GM21723 (cell line): Measurements from ENCODE around the gene THTPA.

Experiments
- ATAC-seq: cut with Tn5 transposase; IDR thresholded peaks from one replicate; pipeline ENCODE4 v1.9.1; 2021; ENCODE audit warnings: mild to moderate bottlenecking, moderate library complexity; ENCODE audit not compliant: unreplicated experiment

The THTPA gene, protein sequence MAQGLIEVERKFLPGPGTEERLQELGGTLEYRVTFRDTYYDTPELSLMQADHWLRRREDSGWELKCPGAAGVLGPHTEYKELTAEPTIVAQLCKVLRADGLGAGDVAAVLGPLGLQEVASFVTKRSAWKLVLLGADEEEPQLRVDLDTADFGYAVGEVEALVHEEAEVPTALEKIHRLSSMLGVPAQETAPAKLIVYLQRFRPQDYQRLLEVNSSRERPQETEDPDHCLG

DNA sequence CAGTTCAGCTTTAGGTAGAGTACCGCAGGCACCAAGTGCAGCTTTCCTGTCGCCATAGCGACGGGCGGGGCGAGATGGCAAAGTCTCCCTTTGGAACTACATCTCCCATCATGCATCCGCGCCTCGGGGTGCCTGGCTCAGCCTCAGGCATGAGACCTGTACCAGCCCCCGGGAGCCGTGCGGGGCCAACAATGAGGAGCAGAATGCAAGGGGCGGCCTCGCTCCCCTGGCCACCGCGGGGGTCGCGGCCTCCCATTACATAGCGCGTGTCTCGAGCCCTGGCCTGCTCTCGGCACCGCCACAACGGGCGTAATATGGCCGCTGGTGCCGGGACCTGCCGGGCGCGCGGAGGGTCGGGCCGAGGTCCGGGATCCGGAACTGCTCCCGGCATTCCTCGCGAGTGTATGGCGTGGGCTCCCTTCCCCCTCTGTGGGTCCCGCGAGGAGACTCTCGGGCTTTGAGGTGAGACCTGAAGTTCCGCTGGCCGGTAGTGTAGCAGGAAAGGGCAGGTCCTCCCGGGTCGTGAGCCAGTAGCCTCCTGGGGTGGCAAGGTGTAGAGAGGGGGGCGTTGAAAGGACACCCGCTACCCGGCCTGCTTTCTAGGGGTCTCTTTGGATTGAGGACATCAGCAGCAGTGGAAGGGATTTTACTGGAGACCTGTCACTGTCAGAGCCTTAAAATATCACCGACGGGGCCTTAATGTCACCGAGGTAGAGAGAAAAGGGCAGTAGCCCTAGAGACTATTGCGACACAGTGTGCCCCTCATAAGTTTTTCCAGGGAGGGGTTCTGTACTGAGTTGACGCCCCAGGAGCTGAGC is at the start of gene THTPA:
Gene THTPA (plus strand): TSS at position 390 of the 818 bp plus-strand sequence. CDS start 487 bp downstream, outside the sequence.
- peak; percentile 91 for ATAC-seq

DNA sequence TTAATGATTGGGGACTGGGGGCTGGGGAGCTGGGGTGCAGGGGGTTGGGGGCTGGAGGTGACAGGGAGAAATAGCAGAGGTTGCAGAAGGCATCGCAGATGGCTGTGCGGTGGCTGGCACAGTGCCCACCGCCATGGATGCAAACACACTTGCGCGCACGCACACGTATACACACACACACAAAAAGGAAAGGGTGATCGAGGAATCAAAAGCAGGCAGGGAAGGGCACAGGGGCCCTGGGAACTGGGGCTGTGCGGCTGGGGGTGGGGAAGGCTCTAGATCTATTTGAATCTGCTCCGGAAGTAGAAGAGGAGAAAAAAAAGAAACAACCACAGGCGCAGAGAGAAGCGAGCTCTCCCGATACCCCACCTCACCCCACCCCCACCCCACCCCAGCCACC is 43.9 kb upstream of the THTPA start:
- no peak for ATAC-seq

DNA sequence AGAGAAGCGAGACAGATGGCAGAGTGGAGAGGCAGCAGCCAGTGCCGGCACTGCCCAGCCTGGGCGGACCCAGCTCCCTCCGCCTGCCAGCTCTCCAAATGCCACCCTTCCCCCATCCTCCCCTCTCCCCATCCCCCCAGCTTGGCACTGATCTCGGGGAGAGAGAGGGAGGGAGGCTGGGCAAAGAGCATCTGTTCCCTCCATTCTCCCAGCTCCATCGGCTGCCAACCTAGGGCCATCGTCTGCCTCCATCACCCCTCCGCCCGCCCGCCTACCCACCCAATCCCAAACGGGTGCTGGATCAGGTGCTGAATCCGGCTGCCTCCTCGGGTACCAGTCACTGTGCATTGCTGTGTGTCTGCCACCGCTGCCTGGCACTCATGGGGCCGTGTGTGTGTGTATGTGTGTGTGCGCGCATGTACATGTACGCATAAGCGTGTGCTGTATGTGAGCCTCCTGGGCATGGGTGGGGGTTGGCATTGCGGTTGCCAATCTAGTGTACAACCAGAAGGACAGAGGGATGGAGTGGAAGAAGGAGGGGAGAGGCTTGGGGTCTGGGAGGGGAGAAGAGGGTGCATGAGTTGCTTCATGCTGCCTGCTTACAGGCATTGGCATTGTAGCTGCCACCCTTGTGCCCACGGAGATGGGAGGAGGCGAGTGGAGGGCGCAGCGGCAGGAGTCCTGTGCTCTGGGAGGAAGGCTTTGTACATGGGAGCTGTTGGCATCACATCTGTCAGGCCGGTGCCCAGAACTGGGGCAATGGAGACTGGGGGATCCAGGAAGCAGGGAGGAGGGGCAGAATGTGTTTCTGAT is 42.9 kb upstream of the THTPA start:
- ATAC-seq: no peak

DNA sequence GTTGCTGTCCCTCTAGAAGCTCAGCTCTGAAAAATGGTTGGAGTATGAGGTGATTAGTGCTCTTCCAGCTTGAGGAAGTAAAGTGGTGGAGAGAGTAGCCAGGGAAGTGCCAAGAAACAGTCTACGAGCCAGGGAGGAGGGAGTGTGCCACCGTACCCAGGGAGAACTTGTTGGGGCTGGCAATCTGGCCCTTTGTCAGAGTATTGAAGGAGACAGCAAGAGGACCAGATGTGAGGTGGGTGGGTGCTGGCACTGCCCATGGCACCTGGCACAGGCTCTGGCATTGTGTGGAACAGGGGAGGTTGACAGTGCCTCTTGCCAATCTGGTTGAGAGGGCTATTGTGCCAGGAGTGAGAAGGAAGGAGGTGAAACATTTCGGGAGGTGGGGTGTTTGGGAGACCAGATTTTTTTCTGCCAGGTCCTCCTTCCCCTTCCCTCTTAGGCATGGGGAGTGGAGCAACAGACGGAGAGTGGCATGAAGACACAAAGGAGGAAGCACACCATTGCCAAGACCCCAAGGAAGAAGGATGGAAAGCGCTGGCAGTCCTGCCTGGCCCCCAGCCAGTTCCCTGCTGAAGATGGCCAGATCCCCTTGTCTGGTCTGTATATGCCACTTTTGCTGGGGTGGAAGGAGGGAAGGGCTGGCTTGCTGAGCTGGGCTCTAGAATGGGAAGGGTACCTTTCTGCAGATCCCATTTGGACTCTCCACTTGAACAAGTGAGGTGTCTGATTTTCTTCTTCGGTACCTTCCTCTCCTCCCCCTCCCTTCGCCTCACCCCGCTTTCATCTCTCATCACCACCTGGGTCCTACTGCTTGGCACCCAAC is 42.0 kb upstream of the THTPA start:
- no peak for ATAC-seq

- no peak for ATAC-seq
Observed at GRCh38 chr14:23514644-23514957, 41.5 kb upstream of the THTPA start.

- ATAC-seq: no peak
Observed at GRCh38 chr14:23517650-23518326, 38.3 kb upstream of the THTPA start.

DNA sequence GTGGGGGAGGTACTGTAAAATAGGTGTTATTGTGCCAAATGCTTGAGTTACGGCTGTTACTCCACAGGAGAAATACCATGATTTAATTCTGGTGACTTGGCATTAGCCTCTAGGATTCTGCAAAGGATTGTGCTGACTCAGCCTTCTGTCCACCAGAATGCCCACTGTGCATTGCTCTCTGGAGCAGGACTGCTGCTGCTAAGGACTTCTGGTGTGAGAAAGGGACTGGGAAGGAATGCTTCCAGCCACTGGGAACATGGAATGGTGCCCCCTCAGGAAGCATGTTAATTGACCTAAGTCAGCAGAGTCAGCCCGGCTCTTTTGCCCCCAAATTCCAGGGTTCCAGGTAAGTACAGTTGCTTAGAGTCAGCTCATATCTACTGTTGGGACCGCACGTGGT is 37.4 kb upstream of the THTPA start:
- no peak for ATAC-seq

GRCh38 chr14:23520899-23521533 is 35.1 kb upstream of the THTPA start:
- no peak for ATAC-seq

- ATAC-seq: no peak
Observed at GRCh38 chr14:23521785-23522640, 34.1 kb upstream of the THTPA start.

- no peak for ATAC-seq
Observed at GRCh38 chr14:23522643-23523198, 33.4 kb upstream of the THTPA start.

DNA sequence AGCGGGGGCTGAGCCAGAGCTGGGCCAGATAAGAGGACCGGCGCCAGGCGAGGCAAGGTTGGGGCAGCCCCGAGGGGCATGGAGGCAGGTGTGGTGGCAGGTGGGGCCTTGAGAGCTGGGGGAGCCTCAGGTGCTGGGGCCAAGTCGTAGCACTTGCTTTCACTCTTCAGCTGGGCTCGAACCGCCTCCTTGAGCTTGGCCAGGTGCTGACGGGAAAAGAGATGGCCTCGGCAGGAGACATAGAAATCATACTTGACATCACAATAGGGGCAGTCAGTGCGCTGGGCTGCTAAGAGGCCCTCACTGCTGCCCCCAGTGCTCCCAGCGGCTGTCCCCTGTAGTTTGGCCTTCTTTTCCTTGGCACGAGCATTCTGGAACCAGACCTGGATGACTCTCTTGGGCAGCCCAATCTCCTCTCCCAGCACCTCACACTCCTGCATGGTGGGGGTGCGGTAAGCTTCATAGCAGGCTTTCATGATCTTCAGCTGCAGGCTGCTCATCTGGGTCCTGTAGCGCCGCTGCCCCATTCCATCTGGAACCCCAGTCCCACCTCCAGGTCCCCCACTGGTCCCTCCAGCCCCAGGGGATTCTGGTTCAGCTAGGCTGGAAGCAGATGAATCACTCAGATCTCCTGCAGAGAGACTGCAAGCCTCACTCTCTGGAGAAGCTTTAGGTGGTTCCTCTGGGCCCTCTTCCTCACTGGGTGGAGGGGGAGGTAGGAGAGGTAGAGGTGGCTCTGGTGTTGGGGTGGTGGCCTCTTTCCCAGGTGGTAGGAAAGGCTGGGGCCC is 32.6 kb upstream of the THTPA start:
- ATAC-seq: no peak

GRCh38 chr14:23524954-23525353 is 31.1 kb upstream of the THTPA start:
- ATAC-seq: no peak

GRCh38 chr14:23525611-23526010 is 30.5 kb upstream of the THTPA start:
- no peak for ATAC-seq

GRCh38 chr14:23528555-23528954 is 27.5 kb upstream of the THTPA start:
- no peak for ATAC-seq

GRCh38 chr14:23529016-23529415 is 27.1 kb upstream of the THTPA start:
- no peak for ATAC-seq

- no peak for ATAC-seq
Observed at GRCh38 chr14:23530375-23531055, 25.6 kb upstream of the THTPA start.

- no peak for ATAC-seq
Observed at GRCh38 chr14:23531391-23531790, 24.7 kb upstream of the THTPA start.
